NT2/D1 (cell line): ENCODE measurements around the gene PARD3.

Source experiments
- SUZ12 ChIP-seq: IDR thresholded peaks from 2 replicates; pipeline ENCODE4 v1.6.1; 2011; ENCODE audit not compliant: insufficient read length, insufficient read depth; ENCODE audit errors: extremely low read depth
- YY1 ChIP-seq: IDR thresholded peaks from 2 replicates; pipeline ENCODE4 v1.6.1; 2011; ENCODE audit not compliant: insufficient read length, insufficient read depth
- ZNF274 ChIP-seq: IDR thresholded peaks from 2 replicates; pipeline ENCODE4 v1.6.1; 2011; ENCODE audit warnings: mild to moderate bottlenecking, low read depth, low read length

DNA sequence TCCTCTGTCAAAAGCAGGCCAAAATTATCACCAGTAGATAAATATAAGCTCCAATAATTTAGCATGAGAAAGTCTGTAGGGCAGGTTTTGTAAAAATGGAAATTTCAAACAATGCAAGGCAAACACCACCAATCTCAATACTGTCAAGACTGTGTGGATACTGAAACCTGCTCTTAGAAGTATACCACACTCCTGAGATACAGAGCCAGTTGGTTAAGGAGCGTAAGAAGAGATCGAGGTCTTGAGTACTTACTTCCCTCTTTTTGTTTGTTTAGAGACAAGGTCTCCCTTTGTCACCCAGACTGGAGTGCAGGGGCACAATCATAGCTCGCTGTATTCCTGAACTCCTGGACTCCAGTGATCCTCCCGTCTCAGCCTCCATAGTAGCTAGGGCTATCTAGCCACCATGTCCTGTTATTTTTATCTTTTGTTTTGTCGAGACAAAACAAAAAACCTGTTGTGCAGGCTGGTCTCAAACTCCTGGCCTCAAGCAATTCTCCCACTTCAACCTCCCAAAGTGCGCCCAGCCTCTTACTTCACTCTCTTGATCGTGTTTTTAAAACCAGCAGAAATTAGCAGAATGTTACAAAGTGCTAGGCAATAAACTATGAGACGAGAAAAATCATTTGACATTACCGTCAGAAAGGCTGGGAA is 205.7 kb downstream of the PARD3 start:
- TF ChIP-seq ZNF274 (no peak), SUZ12 (no peak), YY1 (no peak)
